Central memory CD8-positive, alpha-beta T cell (primary cell): Measurements from ENCODE around the gene CLCA2.

ENCODE experiments used
- ATAC-seq: fragments of 150-1000 bp; cut with Tn5 transposase; replicated peaks from 2 replicates; pipeline ENCODE4 v1.10.0; 2022; ENCODE audit warnings: mild to moderate bottlenecking, moderate FRiP score, moderate number of reproducible peaks; ENCODE audit not compliant: poor library complexity, severe bottlenecking; ENCODE audit errors: extremely low read depth
- DNase-seq, 2 donors: peaks; one replicate each; pipeline ENCODE4 v3.0.0; 2021; ENCODE audit warnings: low spot score in 2 of 2
- H3K27ac Mint-ChIP-seq: one replicate; pipeline ENCODE4 v1.8.0; 2022; ENCODE audit warnings: low read depth, mild to moderate bottlenecking, moderate library complexity, mixed read lengths
- H3K27me3 Mint-ChIP-seq: one replicate; pipeline ENCODE4 v1.8.0; 2022; ENCODE audit warnings: mixed read lengths
- H3K36me3 Mint-ChIP-seq: one replicate; pipeline ENCODE4 v1.8.0; 2022; ENCODE audit warnings: mild to moderate bottlenecking, moderate library complexity, mixed read lengths; ENCODE audit not compliant: insufficient read depth
- H3K4me1 Mint-ChIP-seq: one replicate; pipeline ENCODE4 v1.8.0; 2022; ENCODE audit warnings: mixed read lengths
- H3K4me3 Mint-ChIP-seq: one replicate; pipeline ENCODE4 v1.8.0; 2022; ENCODE audit warnings: mild to moderate bottlenecking, moderate library complexity, mixed read lengths
- H3K9me3 Mint-ChIP-seq: one replicate; pipeline ENCODE4 v1.8.0; 2022; ENCODE audit warnings: mixed read lengths

Gene CLCA2

DNA sequence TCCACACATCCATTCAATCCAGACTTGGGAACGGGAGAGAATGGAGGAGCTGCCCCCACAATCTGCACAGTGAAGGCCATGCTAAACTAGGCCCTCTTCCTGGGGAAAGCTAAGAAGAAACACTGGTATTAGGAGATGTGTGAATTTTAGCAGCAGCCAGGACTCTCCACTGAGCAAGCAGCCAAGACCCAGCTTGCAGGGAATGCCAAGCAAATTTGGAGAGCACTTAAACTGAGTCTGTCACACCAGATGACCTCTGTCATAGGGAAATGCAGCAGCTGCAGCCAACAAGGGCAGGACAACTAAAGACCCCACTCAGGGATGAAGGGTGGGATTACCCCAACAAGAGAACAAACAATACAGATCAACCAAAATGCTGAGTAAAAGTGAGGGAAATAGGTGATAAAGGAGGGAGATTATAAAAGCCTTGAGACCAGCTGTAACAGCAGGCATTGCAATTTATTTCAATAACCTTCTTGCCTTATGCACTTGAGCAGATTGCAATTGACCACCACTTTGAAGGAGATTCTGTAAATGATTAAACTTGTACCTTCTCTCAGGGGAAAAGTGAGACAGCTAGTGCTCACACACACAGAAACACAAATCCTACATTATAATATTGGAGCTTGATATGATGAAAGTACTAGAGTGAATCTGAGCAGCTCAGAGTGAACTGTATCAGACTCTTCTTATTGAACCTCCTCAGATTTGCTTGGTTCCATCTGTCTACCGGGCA, 42.3 kb downstream of the CLCA2 start:
- no peak overlapping the region for H3K4me3 Mint-ChIP-seq
- no peaks in the 10 kb centered on the region for H3K4me1 Mint-ChIP-seq
- peaks cover 21% of the 10 kb centered on the region for H3K27me3 Mint-ChIP-seq
- no peaks in the 10 kb centered on the region for H3K36me3 Mint-ChIP-seq
- no peak for DNase-seq
- ATAC-seq, result no peak
- no peak overlapping the region for H3K27ac Mint-ChIP-seq
- H3K9me3 Mint-ChIP-seq, result no peaks in the 10 kb centered on the region

GRCh38 chr1:86466986-86467385, 43.0 kb downstream of the CLCA2 start:
- no peaks in the 10 kb centered on the region for H3K4me1 Mint-ChIP-seq
- H3K27me3 Mint-ChIP-seq, result peaks cover 23% of the 10 kb centered on the region
- no peaks in the 10 kb centered on the region for H3K36me3 Mint-ChIP-seq
- H3K4me3 Mint-ChIP-seq, result no peak overlapping the region
- ATAC-seq (no peak), DNase-seq (no peak)
- H3K27ac Mint-ChIP-seq, result no peak overlapping the region
- no peaks in the 10 kb centered on the region for H3K9me3 Mint-ChIP-seq

DNA sequence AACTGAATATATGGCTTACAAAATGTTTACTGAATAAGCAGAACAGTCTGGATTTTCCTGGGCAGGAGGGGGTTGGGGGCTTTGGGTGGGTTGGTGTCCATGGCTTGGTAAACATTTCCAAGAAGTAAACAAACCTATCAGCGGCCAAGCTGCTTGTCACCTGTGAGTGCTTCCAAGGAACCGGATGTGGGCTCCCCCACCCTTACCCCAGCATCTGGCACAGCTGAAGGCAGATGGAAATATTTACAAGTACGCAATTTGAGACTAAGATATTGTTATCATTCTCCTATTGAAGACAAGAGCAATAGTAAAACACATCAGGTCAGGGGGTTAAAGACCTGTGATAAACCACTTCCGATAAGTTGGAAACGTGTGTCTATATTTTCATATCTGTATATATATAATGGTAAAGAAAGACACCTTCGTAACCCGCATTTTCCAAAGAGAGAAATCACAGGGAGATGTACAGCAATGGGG, 44.6 kb downstream of the CLCA2 start, which contains the start of gene CLCA1:
TSS of gene CLCA1 (plus strand) at position 427 of the 477 bp plus-strand sequence. CDS start at position 472, 45 bp downstream.
- no peaks in the 10 kb centered on the region for H3K36me3 Mint-ChIP-seq
- no peaks in the 10 kb centered on the region for H3K4me1 Mint-ChIP-seq
- no peak for DNase-seq
- no peak within 1 kb of the TSS for H3K4me3 Mint-ChIP-seq
- peaks cover 31% of the 10 kb centered on the region for H3K27me3 Mint-ChIP-seq
- no peaks in the 10 kb centered on the region for H3K9me3 Mint-ChIP-seq
- no peak for ATAC-seq
- no peak within 1 kb of the TSS for H3K27ac Mint-ChIP-seq

DNA sequence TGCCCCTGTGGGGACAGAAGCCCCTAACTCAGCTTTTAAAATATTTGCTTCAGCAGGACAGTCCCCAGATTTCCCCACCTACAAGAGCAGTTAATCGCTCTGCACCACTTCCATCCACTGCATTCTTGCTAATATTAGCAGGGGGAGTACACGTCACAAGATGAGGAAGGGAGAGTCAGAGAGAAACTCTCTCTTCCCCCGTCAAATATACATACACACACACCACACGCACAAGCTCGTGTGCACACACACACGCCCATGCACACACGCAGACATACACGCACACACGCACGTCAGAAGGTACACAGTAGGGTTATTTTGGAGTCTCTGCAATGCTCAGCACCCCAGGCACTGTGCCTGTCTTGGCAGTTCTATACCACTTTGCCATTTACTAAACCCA, 46.9 kb downstream of the CLCA2 start:
- Mint-ChIP-seq H3K9me3 (no peaks in the 10 kb centered on the region), H3K36me3 (no peaks in the 10 kb centered on the region), H3K27ac (no peak overlapping the region), H3K4me1 (no peaks in the 10 kb centered on the region), H3K4me3 (no peak overlapping the region), H3K27me3 (peaks cover 31% of the 10 kb centered on the region)
- ATAC-seq, result no peak
- no peak for DNase-seq

GRCh38 chr1:86471291-86471690, 47.3 kb downstream of the CLCA2 start:
- H3K27me3 Mint-ChIP-seq, result peaks cover 31% of the 10 kb centered on the region
- H3K4me3 Mint-ChIP-seq, result no peak overlapping the region
- H3K4me1 Mint-ChIP-seq, result no peaks in the 10 kb centered on the region
- no peaks in the 10 kb centered on the region for H3K9me3 Mint-ChIP-seq
- no peak for ATAC-seq
- no peaks in the 10 kb centered on the region for H3K36me3 Mint-ChIP-seq
- DNase-seq, result no peak
- no peak overlapping the region for H3K27ac Mint-ChIP-seq

DNA sequence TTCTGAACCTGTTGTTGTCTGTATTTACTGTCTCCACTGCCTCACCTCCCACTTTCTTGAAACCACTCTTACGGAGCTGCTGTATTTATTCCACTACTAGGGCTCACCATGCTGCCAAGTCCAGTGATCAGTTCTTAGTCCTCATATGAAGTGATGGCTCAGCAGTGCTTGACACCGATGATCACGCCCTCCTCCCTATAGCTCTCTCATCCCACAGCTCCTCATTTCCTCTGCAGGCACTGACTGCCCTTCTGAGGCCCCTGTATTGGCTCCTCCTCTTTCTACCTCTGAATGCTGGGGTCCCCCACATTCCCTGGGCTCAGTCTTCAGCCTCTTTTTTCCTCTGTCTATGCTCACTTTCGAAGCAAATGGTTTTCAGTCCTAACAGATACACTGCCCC, 48.2 kb downstream of the CLCA2 start:
- no peaks in the 10 kb centered on the region for H3K9me3 Mint-ChIP-seq
- H3K27ac Mint-ChIP-seq, result no peak overlapping the region
- H3K36me3 Mint-ChIP-seq, result no peaks in the 10 kb centered on the region
- ATAC-seq (no peak), DNase-seq (no peak)
- no peak overlapping the region for H3K4me3 Mint-ChIP-seq
- H3K4me1 Mint-ChIP-seq, result no peaks in the 10 kb centered on the region
- peaks cover 31% of the 10 kb centered on the region for H3K27me3 Mint-ChIP-seq

GRCh38 chr1:86472767-86473166, 48.8 kb downstream of the CLCA2 start:
- Mint-ChIP-seq H3K9me3 (no peaks in the 10 kb centered on the region), H3K4me1 (no peaks in the 10 kb centered on the region), H3K27ac (no peak overlapping the region), H3K36me3 (no peaks in the 10 kb centered on the region), H3K27me3 (peaks cover 31% of the 10 kb centered on the region), H3K4me3 (no peak overlapping the region)
- ATAC-seq, result no peak
- no peak for DNase-seq

GRCh38 chr1:86477256-86477655, 53.3 kb downstream of the CLCA2 start:
- Mint-ChIP-seq H3K9me3 (no peaks in the 10 kb centered on the region), H3K27ac (no peak overlapping the region), H3K36me3 (no peaks in the 10 kb centered on the region), H3K27me3 (peaks cover 6% of the 10 kb centered on the region), H3K4me3 (no peak overlapping the region), H3K4me1 (no peaks in the 10 kb centered on the region)
- no peak for DNase-seq
- ATAC-seq, result no peak

- no peak overlapping the region for H3K4me3 Mint-ChIP-seq
- H3K9me3 Mint-ChIP-seq, result no peaks in the 10 kb centered on the region
- no peak for DNase-seq
- H3K36me3 Mint-ChIP-seq, result no peaks in the 10 kb centered on the region
- H3K27me3 Mint-ChIP-seq, result peaks cover 1% of the 10 kb centered on the region
- no peak overlapping the region for H3K27ac Mint-ChIP-seq
- no peaks in the 10 kb centered on the region for H3K4me1 Mint-ChIP-seq
- no peak for ATAC-seq
These were observed 53.7 kb downstream of the CLCA2 start for GRCh38 chr1:86477682-86478081.

DNA sequence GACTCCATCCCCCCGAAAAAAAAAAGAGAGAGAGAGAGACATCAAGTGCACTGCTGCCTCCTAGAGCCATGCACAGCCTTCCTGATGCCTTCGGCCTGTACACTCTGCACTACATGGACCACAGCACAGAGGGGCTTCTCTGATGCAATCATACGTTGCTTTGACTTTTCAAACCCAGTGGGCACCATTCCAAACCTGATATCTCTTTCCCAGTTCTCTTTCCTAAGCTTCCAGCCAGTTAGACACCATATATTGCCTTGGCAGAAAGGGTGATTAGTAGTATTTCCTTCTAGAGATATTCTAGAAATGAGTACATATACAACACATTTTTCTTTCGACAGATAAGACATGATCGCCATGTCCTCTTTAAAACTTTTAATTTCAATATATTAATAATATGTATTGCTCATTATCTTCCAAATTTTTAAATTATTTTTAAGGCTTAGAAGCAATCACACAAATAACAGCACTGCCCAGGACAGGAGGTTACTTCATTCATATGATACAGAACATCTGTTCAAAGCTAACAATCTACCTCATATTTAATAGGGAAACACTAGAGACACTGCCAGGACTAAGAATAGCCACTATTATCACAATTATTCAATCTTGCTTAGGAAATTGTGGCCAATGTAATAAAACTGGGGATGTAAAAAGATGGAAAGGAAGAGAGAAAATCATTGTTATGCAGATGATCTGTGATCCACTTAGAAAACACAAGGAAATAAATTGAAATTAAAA, 54.6 kb downstream of the CLCA2 start:
- H3K4me3 Mint-ChIP-seq, result no peak overlapping the region
- ATAC-seq (no peak), DNase-seq (no peak)
- H3K27me3 Mint-ChIP-seq, result no peaks in the 10 kb centered on the region
- H3K27ac Mint-ChIP-seq, result no peak overlapping the region
- H3K9me3 Mint-ChIP-seq, result no peaks in the 10 kb centered on the region
- H3K36me3 Mint-ChIP-seq, result no peaks in the 10 kb centered on the region
- H3K4me1 Mint-ChIP-seq, result no peaks in the 10 kb centered on the region

GRCh38 chr1:86481966-86482365, 58.0 kb downstream of the CLCA2 start:
- H3K4me3 Mint-ChIP-seq, result no peak overlapping the region
- no peaks in the 10 kb centered on the region for H3K36me3 Mint-ChIP-seq
- ATAC-seq, result no peak
- H3K4me1 Mint-ChIP-seq, result no peaks in the 10 kb centered on the region
- no peaks in the 10 kb centered on the region for H3K9me3 Mint-ChIP-seq
- no peaks in the 10 kb centered on the region for H3K27me3 Mint-ChIP-seq
- DNase-seq, result no peak
- no peak overlapping the region for H3K27ac Mint-ChIP-seq

GRCh38 chr1:86487131-86487810, 63.3 kb downstream of the CLCA2 start:
- DNase-seq (no peak), ATAC-seq (no peak)
- Mint-ChIP-seq H3K4me3 (no peak overlapping the region), H3K27me3 (peaks cover 9% of the 10 kb centered on the region), H3K36me3 (no peaks in the 10 kb centered on the region), H3K9me3 (no peaks in the 10 kb centered on the region), H3K4me1 (no peaks in the 10 kb centered on the region), H3K27ac (no peak overlapping the region)

DNA sequence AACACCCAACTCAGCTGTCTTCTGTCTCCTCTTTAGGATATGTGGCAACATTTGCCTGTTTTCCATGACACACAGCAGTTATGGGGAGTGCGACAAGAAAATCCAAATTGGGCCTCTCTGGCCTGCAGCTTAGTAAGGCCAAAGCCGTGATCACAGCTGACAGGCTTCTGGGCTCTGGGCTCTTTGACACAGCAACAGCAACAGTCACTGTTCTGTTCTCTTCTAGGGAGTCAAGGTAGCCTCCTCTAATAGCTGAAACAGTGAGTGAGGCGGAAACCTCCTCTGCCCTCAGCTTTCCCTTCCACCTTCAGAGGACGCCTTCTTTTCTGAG, 63.8 kb downstream of the CLCA2 start:
- H3K9me3 Mint-ChIP-seq, result no peaks in the 10 kb centered on the region
- ATAC-seq (no peak), DNase-seq (no peak)
- no peak overlapping the region for H3K4me3 Mint-ChIP-seq
- H3K27ac Mint-ChIP-seq, result no peak overlapping the region
- H3K27me3 Mint-ChIP-seq, result peaks cover 14% of the 10 kb centered on the region
- no peaks in the 10 kb centered on the region for H3K4me1 Mint-ChIP-seq
- H3K36me3 Mint-ChIP-seq, result no peaks in the 10 kb centered on the region
